ENCODE measurements around the gene ARHGDIA. TPM values are rescaled to one million over a fixed set of nuclear protein-coding genes. Genes with fewer than 3 reads are reported as not detected.

ARHGDIA gene
- total RNA-seq, 4 donors from 2014 or later = 190 to 484 (median 237) TPM

- no peak for TF ChIP-seq EP300 (IDR thresholded peaks at IDR 0.05)
- no peak for TF ChIP-seq CTCF (IDR thresholded peaks at IDR 0.05)
- no peak for TF ChIP-seq POLR2A (IDR thresholded peaks at IDR 0.05)
- peaks cover 2 to 78% (median 4%) of the 10 kb centered on the region in 3 donors for H3K36me3 ChIP-seq
- no peak for DNase-seq (ENCODE audit: low spot score in 2 of 2)
- H3K9me3 ChIP-seq = no peaks in the 10 kb centered on the region
- no peak overlapping the region for H3K4me3 ChIP-seq
- H3K4me1 ChIP-seq = peaks cover 0 to 18% (median 9%) of the 10 kb centered on the region in 4 donors
- no peak overlapping the region for H3K27ac ChIP-seq
- H3K27me3 ChIP-seq = peaks cover 0 to 8% of the 10 kb centered on the region in 2 donors
- WGBS, 2 donors = 61 to 75% methylated on average over 9 to 18 of the region's 18 CpGs
These were observed 29.2 kb upstream of the ARHGDIA start for GRCh38 chr17:81900181-81900820.

- no peak for DNase-seq (ENCODE audit: low spot score in 2 of 2)
- 90 to 94% methylated on average over 18 to 21 of the region's 22 CpGs for WGBS, 2 donors
- Histone ChIP-seq H3K9me3 (no peaks in the 10 kb centered on the region), H3K4me3 (no peak overlapping the region), H3K36me3 (peaks cover 2 to 78% (median 4%) of the 10 kb centered on the region in 3 donors), H3K27me3 (peaks cover 0 to 8% of the 10 kb centered on the region in 2 donors), H3K4me1 (peaks cover 0 to 18% (median 9%) of the 10 kb centered on the region in 4 donors), H3K27ac (no peak overlapping the region)
- TF ChIP-seq POLR2A (IDR thresholded peaks at IDR 0.05) (no peak), EP300 (IDR thresholded peaks at IDR 0.05) (no peak), CTCF (IDR thresholded peaks at IDR 0.05) (no peak)
These were observed 28.5 kb upstream of the ARHGDIA start for GRCh38 chr17:81899514-81900166.

- Histone ChIP-seq H3K4me3 (no peak overlapping the region), H3K36me3 (peaks cover 2 to 78% (median 4%) of the 10 kb centered on the region in 3 donors), H3K4me1 (peaks cover 0 to 18% (median 9%) of the 10 kb centered on the region in 4 donors), H3K27ac (no peak overlapping the region), H3K27me3 (peaks cover 0 to 8% of the 10 kb centered on the region in 2 donors), H3K9me3 (no peaks in the 10 kb centered on the region)
- no peak for TF ChIP-seq POLR2A (IDR thresholded peaks at IDR 0.05)
- TF ChIP-seq EP300 (IDR thresholded peaks at IDR 0.05) = no peak
- no peak for TF ChIP-seq CTCF (IDR thresholded peaks at IDR 0.05)
- no peak for DNase-seq (ENCODE audit: low spot score in 2 of 2)
- WGBS, 2 donors = 94 to 97% methylated on average over 8 to 9 of the region's 9 CpGs
These were observed 27.7 kb upstream of the ARHGDIA start for GRCh38 chr17:81898885-81899284.

GRCh38 chr17:81898029-81898866, 27.1 kb upstream of the ARHGDIA start:
- Histone ChIP-seq H3K4me3 (no peak overlapping the region), H3K9me3 (no peaks in the 10 kb centered on the region), H3K4me1 (peaks cover 0 to 21% (median 9%) of the 10 kb centered on the region in 4 donors), H3K27ac (no peak overlapping the region), H3K36me3 (peaks cover 2 to 76% (median 4%) of the 10 kb centered on the region in 3 donors), H3K27me3 (peaks cover 0 to 8% of the 10 kb centered on the region in 2 donors)
- no peak for DNase-seq (ENCODE audit: low spot score in 2 of 2)
- TF ChIP-seq EP300 (IDR thresholded peaks at IDR 0.05) (no peak), CTCF (IDR thresholded peaks at IDR 0.05) (no peak), POLR2A (IDR thresholded peaks at IDR 0.05) (no peak)
- WGBS, 2 donors = 84 to 90% methylated on average over 18 of the region's 19 CpGs
